Measurements from ENCODE around the gene SLC2A10.
"Not testable (repeated sequence)": the region's sequence is repeated elsewhere in the genome, so short reads cannot be mapped to it uniquely, and the experiment has no call there.

Gene SLC2A10

GRCh38 chr20:46676649-46677316, 32.7 kb upstream of the SLC2A10 start:
- not testable (repeated sequence) for ATAC-seq, DNase-seq, H3K27me3 Mint-ChIP-seq, H3K4me3 Mint-ChIP-seq, H3K27ac Mint-ChIP-seq
- peaks cover 11% of the 10 kb centered on the region for H3K4me1 Mint-ChIP-seq
- peaks cover 0 to 12% of the 10 kb centered on the region in 2 donors for H3K9me3 Mint-ChIP-seq

- no peaks in the 10 kb centered on the region for H3K27me3 Mint-ChIP-seq
Observed at GRCh38 chr20:46677608-46678007, 31.8 kb upstream of the SLC2A10 start.

GRCh38 chr20:46678516-46678915, 30.9 kb upstream of the SLC2A10 start:
- DNase-seq, result no peak
- no peak overlapping the region for H3K4me3 Mint-ChIP-seq
- no peak overlapping the region for H3K27ac Mint-ChIP-seq
- no peaks in the 10 kb centered on the region for H3K27me3 Mint-ChIP-seq
- H3K4me1 Mint-ChIP-seq, result peaks cover 23% of the 10 kb centered on the region
- ATAC-seq, result no peak
- H3K9me3 Mint-ChIP-seq, result peaks cover 0 to 3% of the 10 kb centered on the region in 2 donors

More at GRCh38 chr20:46677608-46678007, 31.8 kb upstream of the SLC2A10 start:
- Mint-ChIP-seq H3K27ac (peak overlapping the region in 1 of 2 donors; percentile 42), H3K4me3 (no peak overlapping the region), H3K4me1 (peaks cover 14% of the 10 kb centered on the region), H3K9me3 (peaks cover 0 to 8% of the 10 kb centered on the region in 2 donors)
- ATAC-seq (no peak), DNase-seq (no peak)

GRCh38 chr20:46680684-46681031, 28.8 kb upstream of the SLC2A10 start:
- no peak for DNase-seq
- no peaks in the 10 kb centered on the region for H3K27me3 Mint-ChIP-seq
- H3K27ac Mint-ChIP-seq, result no peak overlapping the region
- no peak overlapping the region for H3K4me3 Mint-ChIP-seq
- ATAC-seq, result no peak
- H3K9me3 Mint-ChIP-seq, result no peaks in the 10 kb centered on the region
- H3K4me1 Mint-ChIP-seq, result peaks cover 37% of the 10 kb centered on the region

GRCh38 chr20:46681032-46681854, 28.2 kb upstream of the SLC2A10 start:
- peak overlapping the region in 1 of 2 donors; percentile 84 for H3K27ac Mint-ChIP-seq
- ATAC-seq, result peak; percentile 69
- H3K27me3 Mint-ChIP-seq, result no peaks in the 10 kb centered on the region
- H3K4me3 Mint-ChIP-seq, result no peak overlapping the region
- H3K9me3 Mint-ChIP-seq, result no peaks in the 10 kb centered on the region
- peak; percentile 62 to 64 for DNase-seq
- peaks cover 43% of the 10 kb centered on the region for H3K4me1 Mint-ChIP-seq

- Mint-ChIP-seq H3K27ac (no peak overlapping the region), H3K9me3 (no peaks in the 10 kb centered on the region), H3K27me3 (no peaks in the 10 kb centered on the region), H3K4me1 (peaks cover 53% of the 10 kb centered on the region), H3K4me3 (no peak overlapping the region)
- ATAC-seq (no peak), DNase-seq (no peak)
Observed at GRCh38 chr20:46682063-46682821, 27.2 kb upstream of the SLC2A10 start.

GRCh38 chr20:46683011-46683667, 26.3 kb upstream of the SLC2A10 start:
- Mint-ChIP-seq H3K4me3 (no peak overlapping the region), H3K27ac (peak overlapping the region; percentile 13 to 57), H3K9me3 (no peaks in the 10 kb centered on the region), H3K4me1 (peaks cover 62% of the 10 kb centered on the region), H3K27me3 (no peaks in the 10 kb centered on the region)
- ATAC-seq (no peak), DNase-seq (no peak)

GRCh38 chr20:46683668-46683938, 25.8 kb upstream of the SLC2A10 start:
- ATAC-seq (no peak), DNase-seq (no peak)
- H3K4me1 Mint-ChIP-seq, result peaks cover 64% of the 10 kb centered on the region
- peak overlapping the region in 1 of 2 donors; percentile 13 for H3K27ac Mint-ChIP-seq
- no peaks in the 10 kb centered on the region for H3K9me3 Mint-ChIP-seq
- no peak overlapping the region for H3K4me3 Mint-ChIP-seq
- no peaks in the 10 kb centered on the region for H3K27me3 Mint-ChIP-seq

- H3K27ac Mint-ChIP-seq, result no peak overlapping the region
- H3K4me3 Mint-ChIP-seq, result no peak overlapping the region
- H3K27me3 Mint-ChIP-seq, result no peaks in the 10 kb centered on the region
- no peak for ATAC-seq
- DNase-seq, result no peak
- no peaks in the 10 kb centered on the region for H3K9me3 Mint-ChIP-seq
- H3K4me1 Mint-ChIP-seq, result peaks cover 64% of the 10 kb centered on the region
Observed at GRCh38 chr20:46683939-46684750, 25.3 kb upstream of the SLC2A10 start.

- peak overlapping the region; percentile 88 to 90 for H3K4me3 Mint-ChIP-seq
- DNase-seq, result no peak
- peak overlapping the region; percentile 95 to 98 for H3K27ac Mint-ChIP-seq
- peaks cover 47% of the 10 kb centered on the region for H3K4me1 Mint-ChIP-seq
- ATAC-seq, result no peak
- no peaks in the 10 kb centered on the region for H3K9me3 Mint-ChIP-seq
- no peaks in the 10 kb centered on the region for H3K27me3 Mint-ChIP-seq
Observed at GRCh38 chr20:46688151-46689081, 21.0 kb upstream of the SLC2A10 start.

- H3K4me3 Mint-ChIP-seq, result peak within 1 kb of the TSS; percentile 88 to 90
- DNase-seq (peak; percentile 95 to 97), ATAC-seq (peak; percentile 97)
- H3K4me1 Mint-ChIP-seq, result peaks cover 42% of the 10 kb centered on the region
- no peaks in the 10 kb centered on the region for H3K27me3 Mint-ChIP-seq
- H3K9me3 Mint-ChIP-seq, result no peaks in the 10 kb centered on the region
- peak within 1 kb of the TSS; percentile 95 to 98 for H3K27ac Mint-ChIP-seq
Observed at GRCh38 chr20:46689082-46689753, 20.2 kb upstream of the SLC2A10 start, which contains the start of gene TP53RK. Gene TP53RK, minus strand, starts transcription at chr20:46689444. Its CDS starts 30 bp downstream, at chr20:46689414.

- Mint-ChIP-seq H3K9me3 (no peaks in the 10 kb centered on the region), H3K4me1 (peaks cover 46% of the 10 kb centered on the region), H3K27ac (peak overlapping the region; percentile 95 to 98), H3K4me3 (peak overlapping the region; percentile 88 to 90), H3K27me3 (no peaks in the 10 kb centered on the region)
- no peak for DNase-seq
- no peak for ATAC-seq
Observed at GRCh38 chr20:46689754-46690085, 19.7 kb upstream of the SLC2A10 start.

GRCh38 chr20:46690219-46691106, 19.0 kb upstream of the SLC2A10 start:
- ATAC-seq (no peak), DNase-seq (no peak)
- Mint-ChIP-seq H3K27ac (peak overlapping the region in 1 of 2 donors; percentile 22), H3K4me1 (peaks cover 42% of the 10 kb centered on the region), H3K9me3 (no peaks in the 10 kb centered on the region), H3K27me3 (no peaks in the 10 kb centered on the region), H3K4me3 (peak overlapping the region; percentile 47 to 88)

All from stimulated activated naive CD8-positive, alpha-beta T cell treated with anti-CD3 and anti-CD28 coated beads, Interleukin-15, amount 100 ng/mL, for 72 hours (primary cell).